ENCODE measurements around the gene PLB1. TPM values are rescaled to one million over a fixed set of nuclear protein-coding genes. Genes with fewer than 3 reads are reported as not detected.
A peak's percentile ranks its signal among the peaks of the same experiment; 100 is the strongest.

The PLB1 gene
- total and polyA plus RNA-seq, 8 donors: 0.45 to 18.8 (median 3.4) TPM

DNA sequence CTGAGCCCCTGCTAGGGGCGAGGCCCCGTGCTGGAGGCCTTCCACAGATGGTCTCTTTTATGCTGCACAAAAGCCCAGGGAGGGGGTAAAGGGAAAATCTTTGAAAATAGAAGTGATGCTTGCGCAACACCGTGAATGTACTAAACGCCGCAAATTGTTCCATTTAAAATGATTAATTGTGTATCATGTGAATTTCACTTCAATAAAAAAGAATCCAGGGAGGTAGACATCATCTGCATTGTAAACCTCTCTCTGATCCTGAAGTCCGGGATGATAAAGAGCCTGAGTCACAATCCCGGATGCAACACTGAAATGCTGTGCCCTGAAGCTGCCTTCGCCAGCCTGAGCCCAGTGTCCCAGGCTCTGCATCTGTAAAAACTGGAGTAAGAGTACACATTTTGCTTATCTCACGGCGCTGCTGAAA is 148.1 kb downstream of the PLB1 start:
- H3K4me3 ChIP-seq: no peak overlapping the region
- H3K4me1 ChIP-seq: peaks cover 21 to 54% (median 24%) of the 10 kb centered on the region in 4 donors
- peak overlapping the region in 4 of 5 donors; percentile 12 to 66 (median 60) for H3K27ac ChIP-seq
- peak; percentile 48 to 55 for DNase-seq
- WGBS, 5 donors: 35 to 63% (median 58%) methylated on average over 10 to 11 of the region's 11 CpGs
- H3K27me3 ChIP-seq: no peaks in the 10 kb centered on the region
- H3K36me3 ChIP-seq: no peaks in the 10 kb centered on the region
- H3K9me3 ChIP-seq: no peaks in the 10 kb centered on the region
- no peak for TF ChIP-seq EP300 (IDR thresholded peaks at IDR 0.05)
- TF ChIP-seq POLR2AphosphoS5 (IDR thresholded peaks at IDR 0.05): peak in 2 of 3 donors; percentile 9 to 24
- TF ChIP-seq, protein P1, sequence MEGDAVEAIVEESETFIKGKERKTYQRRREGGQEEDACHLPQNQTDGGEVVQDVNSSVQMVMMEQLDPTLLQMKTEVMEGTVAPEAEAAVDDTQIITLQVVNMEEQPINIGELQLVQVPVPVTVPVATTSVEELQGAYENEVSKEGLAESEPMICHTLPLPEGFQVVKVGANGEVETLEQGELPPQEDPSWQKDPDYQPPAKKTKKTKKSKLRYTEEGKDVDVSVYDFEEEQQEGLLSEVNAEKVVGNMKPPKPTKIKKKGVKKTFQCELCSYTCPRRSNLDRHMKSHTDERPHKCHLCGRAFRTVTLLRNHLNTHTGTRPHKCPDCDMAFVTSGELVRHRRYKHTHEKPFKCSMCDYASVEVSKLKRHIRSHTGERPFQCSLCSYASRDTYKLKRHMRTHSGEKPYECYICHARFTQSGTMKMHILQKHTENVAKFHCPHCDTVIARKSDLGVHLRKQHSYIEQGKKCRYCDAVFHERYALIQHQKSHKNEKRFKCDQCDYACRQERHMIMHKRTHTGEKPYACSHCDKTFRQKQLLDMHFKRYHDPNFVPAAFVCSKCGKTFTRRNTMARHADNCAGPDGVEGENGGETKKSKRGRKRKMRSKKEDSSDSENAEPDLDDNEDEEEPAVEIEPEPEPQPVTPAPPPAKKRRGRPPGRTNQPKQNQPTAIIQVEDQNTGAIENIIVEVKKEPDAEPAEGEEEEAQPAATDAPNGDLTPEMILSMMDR (IDR thresholded peaks at IDR 0.05): no peak
- intact Hi-C loops (cut with DNase I; ENCODE audit: low total_unique reads): no loop called here

DNA sequence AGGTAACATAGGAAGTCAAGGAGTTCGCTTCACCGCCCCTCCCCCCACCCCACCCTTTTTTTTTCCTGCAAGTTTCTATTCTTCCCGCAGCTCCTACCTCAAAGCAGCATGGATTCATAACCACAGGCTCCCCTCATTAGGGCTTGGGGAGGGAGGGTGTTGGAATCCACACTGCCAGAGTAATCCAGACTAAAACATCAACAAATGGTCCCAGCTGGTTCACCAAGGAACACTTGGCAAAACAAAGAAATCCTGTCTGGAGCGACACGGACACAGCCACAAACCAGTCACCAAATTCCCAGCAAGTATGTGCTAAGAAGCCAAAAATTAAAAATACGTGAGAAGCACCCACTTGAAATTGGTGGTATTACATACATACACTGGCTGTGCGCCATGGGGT is 148.9 kb downstream of the PLB1 start:
- intact Hi-C loops (cut with DNase I; ENCODE audit: low total_unique reads): no loop called here

DNA sequence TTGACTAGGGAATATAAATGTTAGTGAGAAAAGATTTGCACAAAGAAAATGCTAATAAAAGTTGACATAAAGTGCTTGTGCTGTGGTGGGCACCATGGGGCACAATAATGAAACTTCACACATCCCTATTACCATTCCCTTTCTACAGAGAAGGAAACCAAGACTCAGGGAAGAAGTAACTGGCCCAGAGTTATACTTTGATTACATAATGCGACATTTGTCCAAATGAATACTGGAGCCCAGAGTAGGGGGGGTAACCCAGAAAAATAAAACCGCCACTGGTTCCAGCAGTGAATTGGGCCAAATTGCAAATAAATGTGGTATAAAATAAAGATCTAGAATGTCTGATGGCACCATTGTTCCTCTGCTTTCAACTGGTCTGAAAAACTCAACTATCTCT is 149.7 kb downstream of the PLB1 start:
- intact Hi-C loops (cut with DNase I; ENCODE audit: low total_unique reads): no loop called here
- 69 to 94% (median 88%) methylated on average over 2 of the region's 2 CpGs for WGBS, 5 donors
- Histone ChIP-seq H3K4me1 (peaks cover 18 to 39% (median 23%) of the 10 kb centered on the region in 4 donors), H3K9me3 (no peaks in the 10 kb centered on the region), H3K27ac (peak overlapping the region in 1 of 5 donors; percentile 46), H3K4me3 (no peak overlapping the region), H3K27me3 (no peaks in the 10 kb centered on the region), H3K36me3 (no peaks in the 10 kb centered on the region)
- DNase-seq: no peak
- no peak for TF ChIP-seq POLR2A (IDR thresholded peaks at IDR 0.05)
- no peak for TF ChIP-seq POLR2AphosphoS5 (IDR thresholded peaks at IDR 0.05)
- TF ChIP-seq, protein P1 (IDR thresholded peaks at IDR 0.05): no peak
- TF ChIP-seq EP300 (IDR thresholded peaks at IDR 0.05): no peak

More for the DNA sequence above, 148.9 kb downstream of the PLB1 start:
- no peaks in the 10 kb centered on the region for H3K9me3 ChIP-seq
- peak overlapping the region in 4 of 5 donors; percentile 12 to 66 (median 60) for H3K27ac ChIP-seq
- no peak for TF ChIP-seq POLR2A (IDR thresholded peaks at IDR 0.05)
- peak in 1 of 3 donors; percentile 8 for TF ChIP-seq POLR2AphosphoS5 (IDR thresholded peaks at IDR 0.05)
- no peaks in the 10 kb centered on the region for H3K27me3 ChIP-seq
- 75 to 84% (median 81%) methylated on average over 7 of the region's 7 CpGs for WGBS, 5 donors
- peaks cover 21 to 47% (median 24%) of the 10 kb centered on the region in 4 donors for H3K4me1 ChIP-seq
- no peak for DNase-seq
- no peaks in the 10 kb centered on the region for H3K36me3 ChIP-seq
- no peak overlapping the region for H3K4me3 ChIP-seq

DNA sequence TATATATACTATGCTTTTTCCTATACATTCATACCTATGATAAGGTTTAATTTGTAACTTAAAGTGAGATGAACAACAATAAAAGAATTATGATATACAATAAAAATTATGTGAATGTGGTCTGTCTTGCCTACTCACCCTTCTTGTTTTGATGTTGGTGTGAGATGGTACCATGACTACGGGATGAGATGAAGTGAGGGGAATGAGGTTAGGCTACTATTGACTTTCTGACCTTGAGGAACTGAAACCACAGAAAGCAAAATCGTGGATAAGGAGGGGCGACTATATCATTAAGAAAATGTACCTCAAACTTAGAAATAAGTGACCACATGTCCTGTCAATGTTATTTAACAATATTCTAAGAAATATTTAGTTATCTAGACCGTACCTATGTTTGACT is 151.8 kb downstream of the PLB1 start:
- H3K27me3 ChIP-seq: no peaks in the 10 kb centered on the region
- 40 to 61% (median 45%) methylated on average over 4 of the region's 4 CpGs for WGBS, 5 donors
- intact Hi-C loops (cut with DNase I; ENCODE audit: low total_unique reads): no loop called here
- H3K4me1 ChIP-seq: peaks cover 18 to 39% (median 23%) of the 10 kb centered on the region in 4 donors
- H3K9me3 ChIP-seq: no peaks in the 10 kb centered on the region
- peak overlapping the region in 1 of 5 donors; percentile 40 for H3K27ac ChIP-seq
- TF ChIP-seq POLR2A (IDR thresholded peaks at IDR 0.05) (no peak), EP300 (IDR thresholded peaks at IDR 0.05) (no peak), POLR2AphosphoS5 (IDR thresholded peaks at IDR 0.05) (no peak)
- TF ChIP-seq, protein P1 (IDR thresholded peaks at IDR 0.05): no peak
- no peak for DNase-seq
- no peaks in the 10 kb centered on the region for H3K36me3 ChIP-seq
- H3K4me3 ChIP-seq: no peak overlapping the region

DNA sequence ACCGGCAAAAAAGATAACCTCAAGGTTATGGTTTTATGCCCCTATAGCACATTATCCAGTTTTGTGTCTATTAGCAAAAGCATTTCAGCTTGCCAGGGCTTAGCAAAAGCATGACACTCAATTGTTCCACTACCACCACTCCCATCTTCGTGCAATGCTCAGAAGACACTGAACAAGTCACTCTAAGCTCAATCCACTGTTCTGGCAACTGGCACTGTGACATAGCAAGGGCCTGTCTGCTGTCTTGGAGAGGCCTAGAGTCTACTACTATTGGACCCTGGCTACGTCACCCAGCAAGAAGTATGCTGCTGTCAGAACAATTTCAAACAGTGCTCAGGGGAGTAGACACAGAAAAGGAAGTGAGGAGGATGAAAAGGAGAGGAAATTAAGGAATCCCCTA is 152.3 kb downstream of the PLB1 start:
- Histone ChIP-seq H3K27me3 (no peaks in the 10 kb centered on the region), H3K36me3 (no peaks in the 10 kb centered on the region), H3K9me3 (no peaks in the 10 kb centered on the region), H3K4me3 (no peak overlapping the region), H3K4me1 (peaks cover 17 to 34% (median 20%) of the 10 kb centered on the region in 4 donors), H3K27ac (peak overlapping the region in 1 of 5 donors; percentile 40)
- peak in 1 of 2 donors; percentile 65 for DNase-seq
- TF ChIP-seq, protein P1 (IDR thresholded peaks at IDR 0.05): no peak
- TF ChIP-seq EP300 (IDR thresholded peaks at IDR 0.05) (no peak), POLR2A (IDR thresholded peaks at IDR 0.05) (no peak), POLR2AphosphoS5 (IDR thresholded peaks at IDR 0.05) (no peak)
- intact Hi-C loops (cut with DNase I; ENCODE audit: low total_unique reads): no loop called here
- 50 to 61% (median 55%) methylated on average over 3 of the region's 3 CpGs for WGBS, 5 donors

Measured in stomach (tissue), 9 donors.